GM18867 (cell line): ENCODE data around the gene MPHOSPH10.
A peak's percentile ranks its signal among the peaks of the same experiment; 100 is the strongest.
"Not testable (repeated sequence)": the region's sequence is repeated elsewhere in the genome, so short reads cannot be mapped to it uniquely, and the experiment has no call there.

Experiments used
- ATAC-seq: cut with Tn5 transposase; IDR thresholded peaks from one replicate; pipeline ENCODE4 v1.9.1; 2021; ENCODE audit warnings: mild to moderate bottlenecking, moderate library complexity; ENCODE audit not compliant: unreplicated experiment

MPHOSPH10 gene

DNA sequence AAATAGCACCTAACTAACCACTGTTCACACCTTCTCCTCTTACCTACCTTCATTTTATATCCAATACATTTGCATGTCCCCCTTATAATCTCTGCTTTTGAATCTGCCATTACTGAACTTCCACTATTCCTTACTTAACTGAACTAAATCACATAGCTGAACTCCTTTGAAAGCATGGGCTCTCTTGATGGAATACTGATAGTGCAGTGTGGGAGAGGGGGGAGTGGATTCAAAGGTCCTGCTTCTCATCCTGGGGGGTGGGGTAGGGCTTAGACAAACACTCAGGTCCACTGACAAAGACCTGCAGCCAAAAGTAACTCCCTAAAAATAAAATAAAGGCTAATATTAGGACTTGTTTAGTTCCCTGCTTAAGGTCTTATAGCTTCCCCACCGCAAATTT is 9.0 kb upstream of the MPHOSPH10 start:
- no peak for ATAC-seq

DNA sequence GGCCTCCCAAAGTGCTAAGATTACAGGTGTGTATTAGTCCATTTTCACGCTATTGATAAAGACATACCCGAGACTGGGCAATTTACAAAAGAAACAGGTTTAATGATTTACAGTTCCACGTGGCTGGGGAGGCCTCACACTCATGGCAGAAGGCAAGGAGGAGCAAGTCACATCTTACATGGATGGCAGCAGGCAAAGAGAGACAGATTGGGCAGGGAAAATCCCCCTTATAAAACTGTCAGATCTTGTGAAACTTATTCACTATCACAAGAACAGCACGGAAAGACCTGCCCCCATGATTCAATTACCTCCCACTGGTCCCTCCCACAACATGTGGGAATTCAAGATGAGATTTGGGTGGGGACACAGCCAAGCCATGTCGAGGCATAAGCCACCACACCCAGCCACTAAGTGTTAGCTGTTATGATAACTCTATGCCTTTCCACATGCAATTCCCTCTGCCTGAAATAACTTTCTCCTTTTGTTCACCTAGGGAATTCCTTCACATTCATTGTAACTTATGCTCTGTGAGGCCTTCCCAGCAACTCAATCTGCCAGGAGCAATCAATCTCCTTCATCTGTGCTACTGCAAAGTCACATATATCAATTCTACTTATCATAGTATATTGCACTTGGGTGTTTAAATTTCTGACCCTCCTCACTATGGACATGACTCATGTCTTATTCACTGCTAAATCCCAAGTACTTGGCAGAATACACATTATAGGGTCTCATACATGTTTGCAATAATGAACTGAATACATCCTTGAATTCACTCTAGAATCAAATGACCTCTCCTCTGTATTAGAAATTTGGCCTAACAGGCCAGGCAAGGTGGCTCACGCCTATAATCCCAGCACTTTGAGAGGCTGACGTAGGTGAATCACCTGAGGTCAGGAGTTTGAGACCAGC is 7.8 kb upstream of the MPHOSPH10 start:
- ATAC-seq, result no peak

DNA sequence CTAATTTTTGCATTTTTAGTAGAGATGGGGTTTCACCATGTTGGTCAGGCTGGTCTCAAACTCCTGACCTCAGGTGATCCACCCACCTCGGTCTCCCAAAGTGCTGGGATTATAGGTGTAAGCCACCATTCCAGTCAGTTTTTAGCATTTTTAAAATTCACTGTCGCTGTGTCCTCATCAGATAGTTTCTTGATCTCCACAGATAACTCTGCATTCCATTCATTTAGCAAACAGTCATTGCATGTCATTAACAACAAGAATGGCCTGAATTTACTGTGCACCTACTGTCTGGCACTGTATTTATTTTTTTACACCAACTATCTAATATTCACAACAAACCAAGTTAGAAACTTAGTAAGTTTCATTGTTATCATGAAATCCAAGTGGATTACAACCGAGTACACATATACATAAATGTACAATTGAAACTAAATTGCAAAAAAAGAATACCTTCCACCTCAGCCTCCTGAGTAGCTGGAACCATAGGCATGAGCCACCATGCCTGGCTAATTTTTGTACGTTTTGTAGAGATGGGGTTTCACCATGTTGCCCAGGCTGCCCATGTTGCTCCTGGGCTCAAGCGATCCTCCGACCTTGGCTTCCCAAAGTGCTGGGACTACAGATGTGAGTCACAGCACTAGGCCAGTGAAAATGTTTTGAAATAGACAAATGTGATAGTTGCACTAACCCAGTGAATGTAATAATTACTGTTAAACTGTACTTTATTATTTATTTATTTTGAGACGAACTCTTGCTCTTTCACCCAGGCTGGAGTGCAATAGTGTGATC is 4.7 kb upstream of the MPHOSPH10 start:
- ATAC-seq, result no peak

DNA sequence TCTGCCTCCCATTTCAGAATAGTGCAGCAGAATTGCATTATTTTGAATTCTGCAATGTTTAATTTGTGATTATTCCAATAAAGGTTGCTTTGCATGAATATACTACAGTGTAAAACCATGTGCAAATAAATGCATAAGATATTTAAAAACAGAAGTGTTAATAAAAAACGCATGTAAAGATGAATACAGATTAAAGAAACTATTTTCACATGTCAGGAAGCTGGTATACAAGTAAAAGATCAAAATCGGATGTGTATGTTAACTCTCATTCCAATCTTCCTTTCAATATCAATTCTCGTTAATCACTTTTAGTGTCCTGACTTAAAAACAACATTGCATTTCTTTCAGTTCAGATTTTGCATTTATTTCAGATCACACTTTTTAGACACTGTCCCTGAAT is 3.5 kb upstream of the MPHOSPH10 start:
- ATAC-seq, result no peak

DNA sequence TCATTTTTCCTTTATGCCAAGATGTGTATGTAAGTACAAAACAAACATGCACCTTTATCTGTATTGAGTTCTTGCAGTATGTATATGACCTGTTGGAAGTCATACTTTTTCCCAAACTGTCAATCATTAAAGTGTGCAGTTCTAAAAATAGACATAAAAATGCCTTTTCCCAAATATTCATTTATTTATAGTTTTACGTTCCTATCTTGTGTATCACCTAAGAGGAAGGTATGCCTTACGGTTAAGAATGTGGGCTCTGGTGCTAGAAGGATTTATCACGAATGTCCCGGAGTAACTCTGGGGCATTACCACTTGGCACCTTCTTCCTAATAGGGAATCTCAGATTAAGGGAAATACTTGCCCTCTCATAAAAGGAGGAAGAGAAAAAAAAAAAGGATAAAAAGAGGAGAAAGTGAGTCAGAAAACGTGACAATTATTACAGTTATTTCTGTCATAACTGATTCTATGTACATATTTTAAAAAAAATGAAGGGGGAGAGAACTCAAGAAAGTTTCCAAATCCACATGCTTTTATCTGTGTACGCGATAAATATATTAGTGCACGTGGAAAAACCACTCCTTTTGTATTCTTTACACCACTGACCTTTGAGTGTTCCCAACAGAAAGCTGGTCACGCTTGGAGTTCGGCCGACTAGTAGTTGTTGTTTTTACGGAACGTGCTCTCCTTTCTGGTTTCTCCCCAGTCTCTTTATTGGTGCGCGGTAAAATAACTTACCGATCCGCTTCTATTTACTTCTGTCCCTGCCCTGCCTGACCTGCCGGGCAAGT is 1.1 kb upstream of the MPHOSPH10 start:
- ATAC-seq, result peak; percentile 4

DNA sequence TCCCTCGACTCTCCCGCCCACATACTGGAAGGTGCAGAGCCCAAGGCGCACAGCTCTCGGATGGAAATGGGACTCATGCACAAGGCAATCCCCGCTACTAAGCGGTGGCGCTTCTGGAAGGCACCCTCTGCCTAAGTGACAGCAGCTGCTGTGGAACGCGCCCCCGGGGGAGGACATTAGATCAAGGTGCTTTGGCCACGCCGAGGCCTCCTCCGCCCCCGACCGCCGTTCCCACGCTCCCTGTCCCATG is 607 bp upstream of the MPHOSPH10 start:
- peak; percentile 36 for ATAC-seq

DNA sequence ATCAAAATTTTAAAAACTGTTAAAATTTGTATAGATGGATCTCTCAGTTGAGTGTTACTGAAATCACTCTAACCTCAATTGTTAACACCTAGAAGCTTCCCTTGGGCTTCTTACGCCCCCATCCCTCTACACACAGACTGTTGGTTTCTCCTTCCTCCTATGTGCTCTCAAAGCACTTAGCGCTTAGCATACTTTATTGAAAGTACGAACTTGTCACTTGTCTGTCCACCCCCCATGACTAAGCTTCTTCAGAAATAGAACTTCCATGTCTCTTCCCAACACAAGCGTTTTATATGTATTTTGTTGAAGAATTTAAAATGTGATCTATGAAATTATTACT is 441 bp downstream of the MPHOSPH10 start:
- peak; percentile 20 for ATAC-seq

DNA sequence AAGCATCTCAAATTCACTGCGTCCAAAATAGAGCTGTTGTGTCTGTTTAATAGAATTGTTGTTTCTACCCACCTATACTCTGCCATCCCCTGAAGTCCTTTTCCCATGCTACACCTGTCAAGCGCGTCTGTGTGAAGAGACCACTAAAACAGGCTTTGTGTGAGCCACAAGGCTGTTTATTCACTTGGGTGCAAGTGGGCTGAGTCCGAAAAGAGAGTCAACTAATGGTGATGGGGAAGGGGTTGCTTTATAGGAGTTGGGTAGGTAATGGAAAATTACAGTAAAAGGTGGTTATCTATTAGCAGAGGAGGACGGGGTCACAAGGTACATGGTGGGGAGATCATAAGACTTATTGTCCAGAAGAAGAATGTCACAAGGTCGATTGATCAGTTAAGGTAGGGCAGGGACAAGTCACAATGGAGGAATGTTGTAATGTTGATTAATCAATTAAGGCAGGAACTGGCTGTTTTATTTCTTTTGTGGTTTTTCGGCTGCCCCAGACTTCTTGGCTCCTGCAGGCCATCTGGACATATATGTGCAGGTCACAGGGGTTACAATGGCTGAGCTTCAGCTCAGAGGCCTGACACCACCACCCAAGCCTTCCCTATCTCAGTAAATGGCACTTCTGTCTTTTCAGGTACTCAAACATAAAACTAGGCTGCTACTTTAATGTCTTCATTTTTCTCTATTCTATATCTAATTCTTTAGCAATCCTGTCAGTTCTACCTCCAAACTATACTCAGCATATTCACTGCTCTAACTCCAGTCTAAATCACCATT is 1.1 kb downstream of the MPHOSPH10 start:
- ATAC-seq, result not testable (repeated sequence)

DNA sequence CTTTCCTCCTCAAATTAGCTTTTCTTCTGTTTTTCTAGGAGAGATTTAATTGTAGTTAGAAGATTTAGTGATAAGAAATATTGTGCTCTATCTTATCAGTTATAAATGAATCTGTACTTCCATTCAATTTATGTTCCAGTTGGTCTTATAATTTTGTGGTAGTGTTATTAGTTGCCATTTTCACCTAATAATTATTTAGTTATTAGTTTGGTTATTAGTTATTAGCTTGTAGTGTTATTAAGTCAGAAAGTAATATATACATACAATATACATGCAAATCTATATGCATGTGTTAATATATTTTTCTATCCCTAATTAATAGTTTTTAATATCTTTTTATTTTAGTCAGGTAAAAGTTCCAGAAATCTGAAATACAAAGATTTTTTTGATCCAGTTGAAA is 3.2 kb downstream of the MPHOSPH10 start:
- no peak for ATAC-seq

DNA sequence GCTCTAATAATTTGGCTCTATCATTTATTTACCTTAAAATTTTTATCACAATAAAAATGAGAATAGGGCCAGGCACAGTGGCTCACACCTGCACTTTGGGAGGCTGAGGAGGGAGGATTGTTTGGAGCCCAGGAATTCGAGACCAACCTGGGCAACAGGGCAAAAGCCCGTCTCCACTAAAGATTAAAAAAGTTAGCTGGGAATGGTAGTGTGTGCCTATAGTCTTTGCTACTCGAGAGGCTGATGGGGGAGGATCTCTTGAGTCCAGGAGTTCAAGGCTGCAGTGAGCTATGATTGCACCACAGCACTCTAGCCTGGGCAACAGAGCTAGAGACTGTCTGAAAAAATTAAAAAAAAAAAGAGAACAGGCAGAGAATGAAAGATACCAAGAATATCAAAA is 5.7 kb downstream of the MPHOSPH10 start:
- no peak for ATAC-seq

DNA sequence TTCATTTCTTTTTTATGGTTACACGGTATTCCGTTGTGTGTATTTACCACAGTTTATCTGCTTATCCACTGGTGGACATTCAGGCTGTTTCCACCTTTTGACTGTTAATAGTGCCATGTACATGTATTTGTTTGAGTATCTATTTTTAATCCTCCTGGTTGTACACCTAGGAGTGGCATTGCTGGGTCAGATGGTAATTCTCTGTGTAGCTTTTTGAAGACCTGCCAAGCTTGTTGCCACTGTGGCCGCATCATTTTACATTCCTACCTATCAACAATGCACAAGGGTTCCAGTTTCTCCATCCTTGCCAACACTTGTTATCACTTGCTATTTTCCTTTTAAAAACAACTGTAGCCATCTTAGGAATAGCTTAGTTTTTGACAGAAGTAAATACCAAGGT is 13.3 kb downstream of the MPHOSPH10 start:
- ATAC-seq, result no peak

DNA sequence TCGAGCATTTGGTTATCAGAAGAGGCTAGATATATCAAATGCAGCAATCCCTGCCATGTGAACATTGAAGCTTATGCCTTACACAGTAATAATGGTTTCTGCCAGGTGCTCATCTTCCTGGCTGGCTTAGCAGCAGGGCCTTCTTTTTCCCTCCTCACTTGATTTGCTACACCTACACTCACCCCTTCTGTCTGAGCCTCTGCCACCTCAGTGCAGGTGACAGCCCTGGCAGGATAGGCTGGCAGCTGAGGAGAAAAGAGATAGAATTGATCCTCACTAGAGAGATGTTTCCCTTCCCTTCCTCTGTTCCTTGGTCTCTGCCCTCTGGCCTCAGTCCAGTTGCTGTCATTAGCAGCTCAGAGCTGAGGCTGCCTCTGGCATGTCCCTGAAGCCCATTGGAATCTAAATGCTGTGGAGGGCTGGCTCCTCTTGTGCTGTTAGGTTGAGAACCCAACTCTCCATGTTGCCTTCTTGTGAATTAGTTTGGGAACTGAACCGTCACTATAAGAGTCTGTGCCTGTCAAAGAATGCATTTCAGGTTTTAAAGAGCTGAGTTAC is 18.2 kb downstream of the MPHOSPH10 start:
- no peak for ATAC-seq

DNA sequence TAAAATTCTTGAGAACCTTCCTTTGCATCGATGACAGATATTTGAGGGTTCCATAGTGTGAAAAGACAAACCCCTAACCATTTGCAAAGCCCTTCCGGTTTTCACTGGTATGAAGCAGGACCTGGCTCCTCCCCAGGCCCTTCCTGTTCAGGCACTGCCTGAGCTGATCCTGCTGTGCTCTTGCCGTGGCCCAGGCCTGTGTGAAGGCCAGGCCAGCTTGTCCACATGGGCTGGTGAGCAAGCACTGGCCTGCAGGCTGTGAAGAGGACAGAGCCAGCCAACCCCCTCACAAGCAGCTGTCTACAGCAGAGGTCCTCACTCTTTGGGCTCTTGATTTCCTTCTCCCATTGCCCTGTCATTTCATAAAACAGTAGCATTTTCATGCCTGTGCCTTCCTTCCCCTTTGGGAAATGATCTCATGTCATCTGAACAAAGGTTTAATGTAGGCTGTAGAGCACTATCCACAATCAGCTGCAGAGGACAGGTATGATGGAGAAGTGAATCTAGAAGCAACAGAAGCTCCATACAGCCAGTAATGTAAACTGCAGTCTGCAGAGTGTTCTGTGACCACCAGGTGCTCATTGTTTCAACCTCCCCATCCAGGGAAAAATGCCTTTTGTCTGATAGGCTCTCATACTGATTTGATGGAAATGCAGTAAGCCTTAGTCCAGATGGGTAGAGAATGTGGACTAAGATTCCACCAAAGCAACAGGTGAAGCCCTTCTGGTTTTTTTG is 19.8 kb downstream of the MPHOSPH10 start:
- ATAC-seq, result no peak

DNA sequence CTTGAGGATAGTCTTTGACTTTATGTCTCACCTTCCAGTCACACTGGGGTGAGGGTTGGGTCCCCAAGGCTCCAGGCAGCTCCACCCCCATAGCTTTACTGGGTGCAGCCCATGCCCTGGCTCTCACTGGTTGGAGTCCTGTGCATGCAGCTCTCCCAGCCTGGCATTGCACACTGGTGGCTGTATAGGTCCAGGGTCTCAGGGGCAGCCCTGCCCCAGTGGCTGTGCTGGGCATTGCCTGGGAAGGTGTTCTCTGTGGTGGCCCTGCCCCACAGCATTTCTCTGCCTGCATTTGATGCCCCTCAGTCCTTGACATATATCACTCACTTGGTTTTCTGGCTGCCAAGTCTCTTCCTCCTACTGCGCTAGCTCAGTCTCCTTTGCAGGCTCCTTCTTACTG is 21.2 kb downstream of the MPHOSPH10 start:
- no peak for ATAC-seq

DNA sequence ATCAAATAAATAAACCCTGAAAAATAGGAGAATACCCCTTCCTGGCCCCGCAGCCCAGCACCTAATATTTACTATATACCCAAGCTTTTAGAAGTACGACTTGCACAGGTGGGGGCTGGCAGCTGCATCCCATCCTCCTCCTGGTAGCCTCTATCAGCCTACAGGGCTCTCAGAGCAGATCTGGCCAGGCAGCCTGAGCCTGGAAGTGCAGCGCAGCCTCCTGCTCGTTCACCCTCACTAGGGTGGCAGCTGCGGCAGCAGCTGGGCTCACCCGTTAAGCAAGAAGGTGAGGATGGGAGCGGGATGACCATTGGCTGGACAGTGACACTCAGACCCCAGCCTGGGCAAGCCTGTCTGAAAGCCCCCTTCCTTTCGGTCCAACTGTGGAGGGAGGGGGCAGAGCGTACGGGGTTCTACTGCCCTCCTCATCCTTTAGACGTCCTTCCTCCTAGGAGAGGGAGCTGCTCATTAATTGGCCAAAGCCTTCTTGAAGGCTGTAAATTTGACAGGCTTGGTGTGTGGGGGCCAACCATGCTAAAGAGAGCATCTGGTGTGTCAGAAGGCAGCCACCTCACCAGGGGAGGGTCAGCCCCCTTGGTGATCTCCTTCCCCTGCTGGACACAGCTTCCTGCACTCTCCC is 23.3 kb downstream of the MPHOSPH10 start:
- no peak for ATAC-seq

DNA sequence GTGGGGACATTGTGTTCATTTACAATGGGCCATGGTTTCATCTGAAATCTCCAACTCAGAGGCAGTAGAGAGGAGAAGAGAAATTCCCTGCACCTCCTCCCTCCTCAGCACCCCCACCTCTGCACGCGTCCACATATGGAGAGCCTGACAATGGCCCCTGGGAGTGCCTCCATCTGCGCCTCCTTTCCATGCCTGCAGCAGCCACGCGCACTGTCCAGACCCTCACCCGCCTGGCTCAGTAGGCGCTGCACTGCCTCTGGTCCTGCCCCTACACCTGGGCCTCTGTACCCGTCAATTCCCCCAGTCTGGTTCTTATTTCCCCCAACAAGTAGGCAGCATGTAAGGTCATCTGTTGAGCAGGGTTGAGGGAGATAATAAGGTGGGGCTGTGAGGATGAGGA is 23.8 kb downstream of the MPHOSPH10 start:
- ATAC-seq, result no peak

DNA sequence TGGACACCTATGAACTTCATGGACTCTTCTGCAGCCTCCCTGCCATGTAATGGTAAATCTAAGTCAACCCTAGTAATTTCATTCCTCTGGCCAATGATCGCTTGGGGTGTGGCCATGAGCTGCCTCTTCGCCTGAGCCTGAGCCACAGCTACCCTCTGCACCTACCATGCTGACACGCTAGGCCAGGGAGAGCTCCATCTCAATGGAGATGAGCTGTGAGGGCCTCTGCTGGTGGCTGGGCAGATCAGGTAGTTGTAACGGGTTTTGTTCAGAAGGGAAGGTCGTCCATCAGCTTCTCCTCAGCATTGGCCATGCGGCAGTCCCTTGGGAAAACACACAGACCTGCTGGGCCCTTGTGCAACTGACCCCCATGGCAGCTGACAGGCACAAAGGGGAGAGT is 24.4 kb downstream of the MPHOSPH10 start:
- ATAC-seq, result peak; percentile 86

DNA sequence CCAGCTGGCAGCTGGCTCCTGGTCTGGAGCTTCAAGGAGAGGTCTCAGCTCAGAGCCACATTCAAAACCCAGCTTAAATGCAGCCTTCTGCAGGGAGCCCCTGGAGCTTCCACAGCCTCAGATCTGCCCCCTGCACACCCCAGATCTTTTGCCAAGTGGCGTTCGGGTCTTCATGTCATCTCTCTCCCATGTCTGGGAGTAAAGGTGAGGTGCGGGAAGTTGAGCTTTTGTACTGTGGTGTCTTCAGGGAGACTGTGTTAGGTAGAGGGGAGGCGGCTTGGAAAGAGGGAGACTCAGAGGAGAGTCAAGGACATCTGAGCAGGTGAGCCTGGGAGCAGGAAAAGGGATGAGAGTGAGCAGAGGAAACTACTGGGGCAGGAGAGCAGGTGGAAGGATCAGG is 25.4 kb downstream of the MPHOSPH10 start:
- ATAC-seq, result no peak

DNA sequence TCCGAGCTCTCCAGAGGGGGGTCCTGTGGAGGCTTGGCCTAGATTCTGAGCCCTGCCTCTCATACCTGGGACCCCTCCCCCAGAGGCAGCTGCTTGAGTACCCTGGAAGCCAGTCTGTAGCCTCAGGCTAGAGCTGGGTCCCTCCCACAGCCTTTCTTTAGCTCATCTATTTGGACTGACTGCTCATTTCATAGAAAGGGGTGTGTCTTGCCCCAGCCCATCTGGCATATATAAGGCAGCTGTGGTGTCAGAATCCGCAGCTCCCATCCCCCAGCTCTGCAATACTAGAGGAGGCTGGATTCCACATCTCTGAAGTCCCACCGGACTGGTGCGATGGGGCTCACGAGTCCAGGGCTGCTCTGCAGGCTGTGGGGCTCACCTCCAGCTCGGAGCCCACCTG is 26.1 kb downstream of the MPHOSPH10 start:
- no peak for ATAC-seq
